Tibial artery (tissue), 4 donors: ENCODE results near the gene CMTR1.

ENCODE experiments used
- DNase-seq, 2 donors: peaks; one replicate each; pipeline ENCODE4 v3.0.0-alpha.2; 2019
- H3K27ac ChIP-seq, 2 donors: fragments of 200-600 bp; sonication (generic) in 1 of 2; 1 replicate in 1 of 2; 2 replicates in 1 of 2; pipeline ENCODE4 v1.5.1; 2018 to 2019; ENCODE audit warnings: mild to moderate bottlenecking in 1 of 2
- H3K27me3 ChIP-seq, 2 donors: fragments of 200-600 bp; sonication (generic) in 1 of 2; one replicate each; pipeline versions ENCODE4 v1.5.1 to v1.6.0; 2016 to 2019
- H3K36me3 ChIP-seq, 3 donors: fragments of 200-600 bp; sonication (generic) in 2 of 3; one replicate each; pipeline ENCODE4 v1.5.1; 2016 to 2019; ENCODE audit warnings: mild to moderate bottlenecking in 2 of 3
- H3K4me1 ChIP-seq, 4 donors: fragments of 200-600 bp; sonication (generic) in 2 of 4; 1 replicate in 3 of 4; 2 replicates in 1 of 4; pipeline ENCODE4 v1.5.1; 2016 to 2019
- H3K4me3 ChIP-seq, 2 donors: fragments of 200-600 bp; sonication (generic) in 1 of 2; 1 replicate in 1 of 2; 2 replicates in 1 of 2; pipeline ENCODE4 v1.5.1; 2018 to 2019; ENCODE audit warnings: mild to moderate bottlenecking in 2 of 2
- H3K9me3 ChIP-seq, 3 donors: fragments of 200-600 bp; sonication (generic) in 1 of 3; one replicate each; pipeline ENCODE4 v1.5.1; 2016 to 2019
- intact Hi-C: fragments of 100-400 bp; cut with DNase I; formaldehyde crosslinking; loops from one replicate; pipeline ENCODE4 v1.15.0; 2023; ENCODE audit warnings: low total_unique reads
- TF ChIP-seq, protein P1 (sequence below), 2 experiments: fragments of 200-600 bp in 1 of 2; fragments of 450-650 bp in 1 of 2; IDR thresholded peaks; one replicate each; pipeline ENCODE4 v1.5.1; 2017 to 2019; ENCODE audit warnings: antibody characterized with exemption in 2 of 2, mild to moderate bottlenecking in 1 of 2, moderate library complexity in 1 of 2

CMTR1 gene

DNA sequence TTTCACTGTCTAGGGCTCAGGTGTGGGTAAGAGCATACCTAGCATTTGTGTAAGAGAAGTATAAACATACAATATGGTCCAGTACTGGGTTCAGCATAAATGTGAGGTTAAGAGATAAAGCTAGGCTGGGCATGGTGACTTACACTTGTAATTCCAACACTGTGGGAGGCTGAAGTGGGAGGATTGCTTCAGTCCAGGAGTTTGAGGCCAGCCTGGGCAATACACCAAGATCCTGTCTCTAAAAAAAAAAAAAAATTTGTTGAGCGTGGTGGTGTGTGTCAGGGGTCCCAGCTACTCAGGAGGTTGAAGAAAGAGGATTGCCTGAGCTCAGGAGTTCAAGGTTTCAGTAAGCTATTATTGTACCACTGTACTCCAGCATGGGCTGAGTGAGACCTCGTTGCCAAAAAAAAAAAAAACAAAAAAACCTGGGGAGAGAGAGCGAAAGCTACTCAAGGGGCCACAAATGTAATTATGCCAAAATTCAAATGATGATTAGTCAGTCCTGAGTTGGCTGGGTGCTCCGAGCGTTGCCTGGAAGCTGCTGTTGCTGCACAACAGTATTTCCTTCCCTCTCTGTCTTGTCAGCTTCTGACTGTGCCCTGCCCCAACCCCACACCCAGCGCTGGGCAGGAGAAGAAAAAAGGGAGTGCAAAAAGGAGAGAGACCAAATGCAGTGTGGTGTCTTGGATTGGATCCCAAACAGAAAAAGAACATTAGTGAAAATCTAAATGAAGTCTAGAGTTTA, 24.0 kb downstream of the CMTR1 start:
- TF ChIP-seq, protein P1, sequence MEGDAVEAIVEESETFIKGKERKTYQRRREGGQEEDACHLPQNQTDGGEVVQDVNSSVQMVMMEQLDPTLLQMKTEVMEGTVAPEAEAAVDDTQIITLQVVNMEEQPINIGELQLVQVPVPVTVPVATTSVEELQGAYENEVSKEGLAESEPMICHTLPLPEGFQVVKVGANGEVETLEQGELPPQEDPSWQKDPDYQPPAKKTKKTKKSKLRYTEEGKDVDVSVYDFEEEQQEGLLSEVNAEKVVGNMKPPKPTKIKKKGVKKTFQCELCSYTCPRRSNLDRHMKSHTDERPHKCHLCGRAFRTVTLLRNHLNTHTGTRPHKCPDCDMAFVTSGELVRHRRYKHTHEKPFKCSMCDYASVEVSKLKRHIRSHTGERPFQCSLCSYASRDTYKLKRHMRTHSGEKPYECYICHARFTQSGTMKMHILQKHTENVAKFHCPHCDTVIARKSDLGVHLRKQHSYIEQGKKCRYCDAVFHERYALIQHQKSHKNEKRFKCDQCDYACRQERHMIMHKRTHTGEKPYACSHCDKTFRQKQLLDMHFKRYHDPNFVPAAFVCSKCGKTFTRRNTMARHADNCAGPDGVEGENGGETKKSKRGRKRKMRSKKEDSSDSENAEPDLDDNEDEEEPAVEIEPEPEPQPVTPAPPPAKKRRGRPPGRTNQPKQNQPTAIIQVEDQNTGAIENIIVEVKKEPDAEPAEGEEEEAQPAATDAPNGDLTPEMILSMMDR (IDR thresholded peaks at IDR 0.05), result no peak
- intact Hi-C loops, result no loop called here
- Histone ChIP-seq H3K4me3 (no peak overlapping the region), H3K27ac (no peak overlapping the region), H3K4me1 (no peaks in the 10 kb centered on the region), H3K27me3 (no peaks in the 10 kb centered on the region), H3K36me3 (peaks cover 42 to 100% (median 86%) of the 10 kb centered on the region in 3 donors), H3K9me3 (no peaks in the 10 kb centered on the region)
- no peak for DNase-seq

DNA sequence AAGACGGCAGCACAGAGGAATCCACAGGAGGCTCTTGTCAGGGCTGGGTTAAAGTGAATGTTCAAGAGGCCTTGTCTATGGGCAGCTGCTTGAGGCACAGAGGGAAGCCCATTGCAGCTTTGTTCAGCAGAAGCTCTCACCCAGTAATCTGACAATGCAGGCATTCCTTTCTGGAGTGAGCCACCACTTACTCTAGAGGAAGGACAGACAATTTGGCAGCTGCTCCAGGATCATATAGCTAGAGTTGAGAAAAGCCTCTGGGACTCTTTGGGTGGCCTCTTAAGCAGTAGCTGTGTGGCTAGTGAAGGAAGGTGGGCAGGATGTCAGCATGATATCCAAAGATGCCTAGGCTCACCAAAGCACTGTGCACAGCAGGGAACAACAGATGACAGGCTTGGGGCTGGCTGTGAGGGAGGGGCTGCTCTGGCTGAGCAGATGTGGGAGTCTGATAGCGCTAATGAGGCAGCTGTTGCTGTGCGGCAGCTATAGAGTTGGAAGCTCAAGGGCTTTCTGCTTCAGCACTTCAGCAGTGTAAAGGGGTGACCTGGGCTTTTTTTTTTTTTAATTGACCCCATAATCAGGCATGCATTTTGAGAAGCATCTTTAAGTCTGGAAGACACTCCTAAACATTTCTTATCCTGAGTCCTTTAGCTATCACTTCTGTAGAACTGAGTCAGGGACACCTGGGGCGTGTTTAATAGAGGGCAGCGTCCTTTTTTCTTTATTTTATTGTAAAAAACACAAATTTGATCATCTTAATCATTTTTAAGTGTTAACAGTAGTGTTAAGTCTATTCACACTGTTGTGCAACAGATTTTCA, 27.2 kb downstream of the CMTR1 start:
- Histone ChIP-seq H3K36me3 (peaks cover 44 to 95% (median 84%) of the 10 kb centered on the region in 3 donors), H3K27ac (no peak overlapping the region), H3K27me3 (no peaks in the 10 kb centered on the region), H3K4me1 (no peaks in the 10 kb centered on the region), H3K4me3 (no peak overlapping the region), H3K9me3 (no peaks in the 10 kb centered on the region)
- intact Hi-C loops, result no loop called here
- TF ChIP-seq, protein P1 (IDR thresholded peaks at IDR 0.05), result no peak
- no peak for DNase-seq

DNA sequence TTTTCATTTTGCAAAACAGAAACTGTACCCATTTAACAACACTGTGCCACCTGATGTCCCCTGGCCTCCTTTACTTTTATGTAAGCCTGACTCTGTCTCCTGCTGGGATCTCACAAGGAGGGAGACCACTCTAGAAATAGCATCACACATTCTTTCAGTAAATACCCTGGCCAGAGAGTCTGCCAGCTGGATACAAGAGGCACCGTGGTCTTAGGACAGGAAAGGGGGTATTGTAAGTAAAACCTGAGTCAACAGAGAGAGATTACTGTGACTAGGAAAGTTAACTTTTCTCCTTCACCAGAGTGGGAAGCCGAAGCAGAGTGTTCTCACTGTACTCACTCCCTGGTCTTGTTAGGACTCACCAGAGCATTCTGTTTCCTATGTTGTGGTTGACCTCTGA, 27.8 kb downstream of the CMTR1 start:
- intact Hi-C loops, result no loop called here
- H3K4me3 ChIP-seq, result no peak overlapping the region
- no peaks in the 10 kb centered on the region for H3K9me3 ChIP-seq
- no peaks in the 10 kb centered on the region for H3K4me1 ChIP-seq
- H3K36me3 ChIP-seq, result peaks cover 44 to 89% (median 83%) of the 10 kb centered on the region in 3 donors
- TF ChIP-seq, protein P1 (IDR thresholded peaks at IDR 0.05), result no peak
- DNase-seq, result no peak
- no peak overlapping the region for H3K27ac ChIP-seq
- H3K27me3 ChIP-seq, result no peaks in the 10 kb centered on the region

DNA sequence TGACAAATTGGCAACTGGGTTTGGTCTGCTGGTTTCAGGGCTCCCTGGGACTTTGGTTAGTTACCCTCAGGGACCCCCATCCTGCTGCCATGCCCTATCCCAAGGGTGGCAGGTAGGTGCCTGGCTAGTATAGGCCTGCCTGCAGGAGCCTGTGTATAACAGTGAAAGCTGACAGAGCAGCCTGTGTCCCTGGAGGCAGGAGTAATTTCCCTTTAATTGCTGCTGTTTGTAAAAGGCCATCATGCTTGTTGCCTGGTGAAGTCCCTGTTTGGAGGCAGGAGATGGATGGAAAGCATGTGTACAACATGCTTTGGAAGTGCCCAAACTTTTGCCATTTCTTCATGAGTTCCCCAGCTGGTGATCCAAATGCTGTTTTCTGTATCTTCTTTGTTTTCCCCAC, 30.1 kb downstream of the CMTR1 start:
- intact Hi-C loops, result no loop called here
- Histone ChIP-seq H3K4me1 (no peaks in the 10 kb centered on the region), H3K36me3 (peaks cover 60 to 77% (median 74%) of the 10 kb centered on the region in 3 donors), H3K4me3 (no peak overlapping the region), H3K27me3 (no peaks in the 10 kb centered on the region), H3K27ac (no peak overlapping the region), H3K9me3 (no peaks in the 10 kb centered on the region)
- TF ChIP-seq, protein P1 (IDR thresholded peaks at IDR 0.05), result no peak
- DNase-seq, result no peak

DNA sequence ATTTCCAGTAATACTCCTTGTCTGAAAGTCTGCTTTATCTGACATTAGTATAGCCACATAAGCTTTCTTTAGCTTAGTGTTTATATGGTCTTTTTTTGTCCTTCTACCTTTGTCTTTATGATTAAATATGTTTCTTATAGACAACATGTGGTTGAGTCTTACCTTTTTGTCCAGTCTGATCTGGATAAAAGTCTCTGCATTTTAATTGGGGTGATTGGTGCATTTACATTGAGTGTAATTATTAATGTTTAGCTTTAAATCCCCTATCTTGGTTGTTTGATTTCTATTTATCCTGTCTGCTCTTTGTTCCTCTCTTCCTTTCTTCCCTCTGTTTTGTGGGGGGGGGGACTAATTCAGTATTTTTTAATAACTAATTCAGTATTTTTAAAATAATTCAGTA, 34.7 kb downstream of the CMTR1 start:
- H3K27ac ChIP-seq, result no peak overlapping the region
- TF ChIP-seq, protein P1 (IDR thresholded peaks at IDR 0.05), result no peak
- intact Hi-C loops, result no loop called here
- H3K4me1 ChIP-seq, result no peaks in the 10 kb centered on the region
- no peak for DNase-seq
- H3K27me3 ChIP-seq, result no peaks in the 10 kb centered on the region
- H3K4me3 ChIP-seq, result no peak overlapping the region
- peaks cover 49 to 64% (median 49%) of the 10 kb centered on the region in 3 donors for H3K36me3 ChIP-seq
- H3K9me3 ChIP-seq, result no peaks in the 10 kb centered on the region
